ENCODE measurements around the gene ST6GALNAC4.

Gene ST6GALNAC4

GRCh38 chr9:127928676-127929624 is 12.1 kb upstream of the ST6GALNAC4 start:
- no peak for DNase-seq

DNA sequence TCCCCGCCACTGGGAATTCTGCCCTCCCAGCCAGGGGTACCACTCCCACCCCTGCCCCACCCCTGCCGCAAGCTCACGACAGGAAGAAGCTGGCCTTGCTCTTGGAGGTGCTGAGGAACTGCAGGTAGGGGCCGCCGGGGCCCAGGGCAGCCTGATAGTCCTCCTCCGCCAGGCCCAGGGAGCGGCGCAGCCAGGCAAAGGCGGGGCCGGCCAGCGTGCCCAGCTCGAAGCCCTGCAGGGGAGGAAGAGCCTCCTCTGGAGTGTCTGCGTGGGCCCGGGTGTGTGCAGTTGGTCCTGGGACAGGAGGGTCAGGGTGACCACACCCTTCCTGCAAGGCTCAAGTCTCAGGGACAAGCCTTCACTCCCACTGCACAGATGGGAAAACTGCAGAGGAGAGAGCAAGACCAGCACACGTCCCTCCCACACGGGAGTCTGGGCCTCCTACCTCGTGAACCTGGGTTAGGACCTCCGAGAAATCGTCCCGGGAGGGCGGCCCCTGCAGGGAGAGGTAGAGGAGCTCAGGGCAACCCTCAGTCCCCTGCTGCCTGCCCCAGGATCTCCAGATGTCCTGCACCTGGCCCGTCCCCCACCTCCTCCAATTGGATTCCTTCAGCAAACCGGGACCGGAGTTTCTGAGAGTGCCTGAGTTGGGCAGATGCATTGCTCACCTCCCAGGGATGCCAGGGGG is 11.3 kb upstream of the ST6GALNAC4 start:
- DNase-seq, result no peak

DNA sequence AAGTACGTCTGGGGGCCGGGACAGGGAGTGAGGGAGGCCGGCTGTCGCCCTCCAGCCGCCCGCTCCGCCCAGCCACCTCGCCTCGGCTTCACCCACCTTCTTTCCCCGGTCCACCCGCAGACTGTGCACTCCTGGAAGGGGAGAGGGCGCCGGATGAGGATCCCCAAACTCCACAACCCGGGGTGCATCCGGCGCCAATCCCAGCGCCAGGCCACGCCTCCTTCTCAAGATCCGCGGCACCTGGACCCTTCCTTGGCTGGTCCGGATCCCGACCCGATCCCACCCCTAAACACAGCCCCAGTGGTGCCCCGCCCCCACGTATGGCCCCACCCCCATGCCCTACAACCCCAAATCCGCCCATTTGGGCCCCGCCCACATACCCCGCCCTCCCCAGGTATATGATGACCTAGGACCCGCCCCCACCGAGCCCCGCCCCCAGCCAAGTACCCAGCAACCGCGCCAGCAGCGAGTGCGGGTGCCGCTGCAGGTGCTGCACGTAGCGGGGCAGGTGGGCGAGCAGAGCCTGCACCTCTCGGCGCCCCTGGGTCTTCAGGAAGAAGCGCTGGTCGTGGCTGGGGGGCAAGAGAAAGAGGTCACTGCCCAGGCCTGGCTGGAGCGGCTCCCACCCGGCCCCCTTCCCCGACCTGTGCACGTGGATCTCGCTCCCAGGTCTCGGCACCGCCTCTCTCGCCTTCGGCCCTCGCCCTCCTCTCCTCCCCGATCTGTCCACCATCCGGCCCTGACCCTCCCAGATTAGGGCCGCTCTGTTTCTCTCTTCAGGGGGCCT is 10.6 kb upstream of the ST6GALNAC4 start:
- no peak for DNase-seq

- DNase-seq, result no peak
These were observed 10.0 kb upstream of the ST6GALNAC4 start for GRCh38 chr9:127926906-127927200.

DNA sequence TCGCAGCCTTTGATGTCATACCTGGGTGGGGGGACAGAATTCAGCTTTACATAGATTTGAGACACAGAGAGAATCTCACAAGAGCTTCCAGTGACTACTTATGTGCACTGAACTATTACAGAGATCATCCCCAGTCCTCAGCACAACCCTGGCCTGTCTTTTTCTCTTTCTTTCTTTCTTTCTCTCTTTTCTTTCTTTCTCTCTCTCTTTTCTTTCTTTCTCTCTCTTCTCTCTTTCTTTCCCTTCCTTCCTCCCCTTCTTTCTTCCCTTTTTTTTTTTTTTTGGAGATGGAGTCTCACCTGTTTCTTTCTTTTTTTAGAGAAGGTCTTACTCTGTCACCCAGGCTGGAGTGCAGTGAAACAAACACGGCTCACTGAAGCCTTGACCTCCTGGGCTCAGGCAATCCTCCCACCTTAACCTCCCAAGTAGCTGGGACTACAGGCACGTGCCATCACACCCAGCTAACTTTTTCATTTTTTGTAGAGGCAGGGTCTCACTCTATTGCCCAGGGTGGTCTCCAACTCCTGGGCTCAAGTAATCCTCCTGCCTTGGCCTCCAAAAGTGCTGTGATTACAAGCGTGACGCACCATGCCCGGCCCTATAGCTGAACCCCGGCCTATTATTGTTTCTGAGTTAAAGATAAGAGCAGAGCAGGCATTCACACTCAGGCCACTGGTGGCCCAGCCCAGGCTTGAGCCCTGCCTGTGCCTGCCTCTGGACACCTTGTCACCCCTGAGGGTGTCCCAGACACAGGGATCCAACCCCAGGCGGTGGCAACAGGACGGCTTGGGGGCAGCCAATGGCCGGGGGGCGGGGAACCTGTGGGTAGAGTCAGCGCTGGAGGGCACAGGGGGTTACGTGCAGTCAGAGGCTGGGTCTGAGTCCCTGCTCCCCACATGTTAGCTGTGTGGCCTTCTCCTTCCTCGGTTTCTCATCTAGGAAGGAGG is 9.4 kb upstream of the ST6GALNAC4 start:
- no peak for DNase-seq

- no peak for DNase-seq
These were observed 8.0 kb upstream of the ST6GALNAC4 start for GRCh38 chr9:127924736-127925444.

GRCh38 chr9:127923771-127924170 is 6.9 kb upstream of the ST6GALNAC4 start:
- no peak for DNase-seq

DNA sequence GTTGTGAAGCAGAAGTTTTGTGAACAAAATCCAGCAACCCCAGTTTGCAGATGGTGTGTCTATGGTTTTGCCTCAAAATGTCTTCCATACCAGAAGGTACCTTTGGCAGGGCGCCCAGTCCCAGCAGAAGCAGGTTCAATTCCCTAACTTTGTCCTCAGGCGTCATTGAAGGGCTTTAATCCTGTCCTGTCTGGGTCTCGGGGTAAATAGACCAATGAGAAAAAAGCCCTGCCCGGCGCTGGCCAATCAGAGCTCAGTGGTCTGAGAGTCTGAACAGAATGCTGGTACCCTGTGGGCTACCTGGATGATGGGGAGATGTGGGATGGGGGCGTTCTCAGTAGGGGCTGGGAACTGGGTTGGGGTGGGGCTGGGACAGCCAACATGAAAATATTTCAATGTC is 6.2 kb upstream of the ST6GALNAC4 start:
- DNase-seq, result peak; percentile 80

- DNase-seq, result no peak
These were observed 4.8 kb upstream of the ST6GALNAC4 start for GRCh38 chr9:127921557-127922120.

GRCh38 chr9:127920794-127921193 is 4.0 kb upstream of the ST6GALNAC4 start:
- DNase-seq, result no peak

- no peak for DNase-seq
These were observed 2.5 kb upstream of the ST6GALNAC4 start for GRCh38 chr9:127919253-127919815.

DNA sequence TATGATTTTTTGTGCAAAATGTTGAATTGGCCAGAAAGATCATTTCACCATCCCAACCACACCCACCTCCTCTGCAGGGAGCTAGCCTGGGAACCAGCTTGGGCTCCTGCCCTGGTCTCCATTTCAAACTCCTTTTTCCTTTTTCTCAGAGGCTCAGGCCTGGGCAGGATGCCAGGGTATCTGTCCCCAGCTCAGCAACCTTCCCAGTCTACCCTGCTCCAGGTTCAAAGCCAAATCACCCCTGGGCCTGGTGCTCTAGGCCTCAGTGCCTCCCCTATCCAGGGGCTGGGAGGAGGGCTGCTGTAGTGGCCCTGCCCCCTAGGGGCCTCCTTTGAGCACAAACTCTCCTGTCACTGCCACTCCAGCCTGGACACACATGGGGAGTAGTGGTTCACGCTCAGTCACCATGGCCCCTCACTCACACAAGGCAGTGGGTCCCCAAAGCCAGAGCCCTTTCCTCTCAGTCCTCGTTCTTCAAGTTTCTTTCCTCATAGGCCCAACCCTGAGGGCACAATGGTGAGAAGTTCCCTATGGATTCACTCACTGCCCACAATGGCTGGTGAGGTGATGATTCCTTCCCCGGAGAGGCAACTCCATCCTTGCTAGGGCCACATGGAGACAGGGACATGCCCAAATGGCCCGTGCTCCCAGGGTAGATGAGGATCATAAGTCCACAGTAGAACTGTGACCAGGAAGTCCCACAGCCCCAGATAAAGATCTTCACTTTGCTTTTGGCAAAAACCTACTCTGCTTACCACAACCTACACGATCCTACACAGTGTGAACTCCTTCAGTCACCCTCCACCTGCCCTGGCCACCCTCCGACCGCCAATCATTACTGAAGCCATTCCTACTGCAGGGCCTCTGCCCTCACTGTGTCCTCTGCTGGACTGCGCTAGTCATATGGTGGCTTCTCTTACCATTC is 1.6 kb upstream of the ST6GALNAC4 start:
- no peak for DNase-seq

DNA sequence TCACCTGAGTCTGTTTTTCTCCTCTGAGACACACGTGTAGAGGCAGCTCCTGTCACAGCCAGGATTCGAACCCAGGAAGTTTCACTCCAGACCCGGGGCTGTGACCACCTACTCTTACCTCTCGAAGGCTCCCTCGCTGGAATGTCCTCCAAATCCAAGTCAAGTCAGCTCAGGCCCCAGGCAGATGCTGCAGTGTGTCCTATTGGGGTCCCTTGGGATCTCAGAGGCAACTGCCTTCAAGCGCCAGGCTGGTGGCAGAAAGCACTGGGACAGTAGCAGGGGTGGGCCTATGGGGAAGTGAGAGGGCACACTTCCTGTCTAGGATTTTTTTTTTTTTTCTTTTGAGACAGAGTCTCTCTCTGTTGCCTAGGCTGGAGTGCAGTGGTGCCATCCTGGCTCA is 762 bp upstream of the ST6GALNAC4 start:
- no peak for DNase-seq

- no peak for DNase-seq
These were observed 781 bp downstream of the ST6GALNAC4 start for GRCh38 chr9:127915801-127916719.

- no peak for DNase-seq
These were observed 1.5 kb downstream of the ST6GALNAC4 start for GRCh38 chr9:127915325-127915752.

GRCh38 chr9:127913682-127914081 is 3.2 kb downstream of the ST6GALNAC4 start:
- no peak for DNase-seq

GRCh38 chr9:127912882-127913281 is 4.0 kb downstream of the ST6GALNAC4 start:
- no peak for DNase-seq

- DNase-seq, result no peak
These were observed 4.5 kb downstream of the ST6GALNAC4 start for GRCh38 chr9:127912296-127912695.

All from NCI-H524 treated with DMSO at 0.1 percent for 48 hours (cell line).